Aorta (tissue), 4 donors: Measurements from ENCODE around the gene ZNF160. TPM values are rescaled to one million over a fixed set of nuclear protein-coding genes. Genes with fewer than 3 reads are reported as not detected.

Experiments used
- polyA plus RNA-seq, 2 donors: library from polyadenylated mRNA; stranded (reverse); fragments of 200-250 nt; gene quantifications; one replicate each; pipeline ENCODE4 v1.2.3, GENCODE V29; 2013
- total RNA-seq, 2 donors: library from RNA; stranded (reverse); fragmentation: NEBNext Ultra II Directional; extraction: Animal tissue kit (Norgen Biotek cat#: 25700); gene quantifications; one replicate each; pipeline ENCODE4 v1.2.1, GENCODE V29; 2021
- donor health status: healthy with polysubstance abuse.
- donor health status: Bipolar disorder and iron deficiency.
- donor health status: DM: no; HTN: no; CAD: no.
- donor health status: DM: yes; HTN: yes; CAD: no.

Gene ZNF160
- total and polyA plus RNA-seq, 4 donors: 4.6 to 61.0 (median 26.0) TPM

Other genes starting within 250 kb of the ZNF160 start
- 10 to 100 TPM; 10.5 to 13.4 TPM for gene ZNF468, start 245.8 kb downstream of the ZNF160 start, total RNA-seq
- gene ZNF468, start 245.8 kb downstream of the ZNF160 start, polyA plus RNA-seq: 10 to 100 TPM in 1 of 2 donors, 1 to 10 TPM in 1; 7.9 to 12.1 TPM
- gene ZNF320, start 205.8 kb downstream of the ZNF160 start, total RNA-seq: 10 to 100 TPM in 1 of 2 donors, 1 to 10 TPM in 1; 6.6 to 11.7 TPM
- 1 to 10 TPM in 1 of 2 donors, not detected in 1; 8.6 TPM for gene ZNF320, start 205.8 kb downstream of the ZNF160 start, polyA plus RNA-seq
- 1 to 10 TPM; 4.2 to 5.0 TPM for gene ZNF888, start 180.0 kb downstream of the ZNF160 start, total RNA-seq
- gene ZNF888, start 180.0 kb downstream of the ZNF160 start, polyA plus RNA-seq: 1 to 10 TPM; 1.1 to 1.5 TPM
- gene ZNF816, start 140.5 kb downstream of the ZNF160 start, total RNA-seq: 10 to 100 TPM in 1 of 2 donors, 1 to 10 TPM in 1; 5.4 to 11.4 TPM
- 1 to 10 TPM; 4.5 to 4.9 TPM for gene ZNF816, start 140.5 kb downstream of the ZNF160 start, polyA plus RNA-seq
- not detected for gene ERVV-1, start 89.5 kb downstream of the ZNF160 start, total RNA-seq
- gene ERVV-1, start 89.5 kb downstream of the ZNF160 start, polyA plus RNA-seq: not detected
- gene ERVV-2, start 58.7 kb downstream of the ZNF160 start, total RNA-seq: not detected
- gene ERVV-2, start 58.7 kb downstream of the ZNF160 start, polyA plus RNA-seq: not detected
- 10 to 100 TPM in 1 of 2 donors, 1 to 10 TPM in 1; 8.8 to 10.3 TPM for gene ZNF415, start 29.5 kb upstream of the ZNF160 start, total RNA-seq
- 1 to 10 TPM; 5.0 to 9.0 TPM for gene ZNF415, start 29.5 kb upstream of the ZNF160 start, polyA plus RNA-seq
- 10 to 100 TPM; 14.2 to 19.8 TPM for gene ZNF347, start 55.6 kb upstream of the ZNF160 start, total RNA-seq
- 1 to 10 TPM; 2.0 to 3.6 TPM for gene ZNF347, start 55.6 kb upstream of the ZNF160 start, polyA plus RNA-seq
- 1 to 10 TPM; 4.4 to 9.2 TPM for gene ZNF665, start 89.9 kb upstream of the ZNF160 start, total RNA-seq
- 1 to 10 TPM in 1 of 2 donors, under 1 TPM in 1; 0.38 to 5.4 TPM for gene ZNF665, start 89.9 kb upstream of the ZNF160 start, polyA plus RNA-seq
- 10 to 100 TPM; 18.5 to 23.5 TPM for gene ZNF677, start 151.5 kb upstream of the ZNF160 start, total RNA-seq
- gene ZNF677, start 151.5 kb upstream of the ZNF160 start, polyA plus RNA-seq: 1 to 10 TPM; 3.6 to 9.5 TPM
- gene VN1R2, start 154.9 kb upstream of the ZNF160 start, total RNA-seq: not detected
- gene VN1R2, start 154.9 kb upstream of the ZNF160 start, polyA plus RNA-seq: not detected
- not detected for gene VN1R4, start 164.3 kb upstream of the ZNF160 start, total RNA-seq
- not detected for gene VN1R4, start 164.3 kb upstream of the ZNF160 start, polyA plus RNA-seq
- gene ZNF845, start 230.3 kb upstream of the ZNF160 start, total RNA-seq: 1 to 10 TPM; 7.3 to 7.5 TPM
- gene ZNF845, start 230.3 kb upstream of the ZNF160 start, polyA plus RNA-seq: 1 to 10 TPM; 1.7 to 2.6 TPM